ENCODE measurements around the gene NDUFS8. TPM values are rescaled to one million over a fixed set of nuclear protein-coding genes. Genes with fewer than 3 reads are reported as not detected.

The NDUFS8 gene
- total RNA-seq, 3 donors from 2014 or later (not counting 1 experiment from before 2014, with no cell fraction given), result 84.5 to 95.2 (median 90.7) TPM

- ATAC-seq (no peak), DNase-seq (no peak)
- H3K9me3 Mint-ChIP-seq, result no peaks in the 10 kb centered on the region
- 88% methylated on average over 12 of the region's 12 CpGs for WGBS (ENCODE audit: insufficient coverage)
- no peak overlapping the region for H3K27ac ChIP-seq (ENCODE audit: low read length)
- H3K4me3 Mint-ChIP-seq, result no peak overlapping the region
- peaks cover 0 to 4% of the 10 kb centered on the region in 2 donors for H3K4me1 Mint-ChIP-seq
- no peak for TF ChIP-seq CTCF (IDR thresholded peaks at IDR 0.05)
- intact Hi-C loops (cut with micrococcal nuclease), result no loop called here
- H3K9me3 ChIP-seq (ENCODE audit: control insufficient read depth, insufficient read depth, low read length), result no peaks in the 10 kb centered on the region
- no peak overlapping the region for H3K4me3 ChIP-seq (ENCODE audit: low read length)
- H3K27ac Mint-ChIP-seq, result no peak overlapping the region
- H3K27me3 Mint-ChIP-seq (ENCODE audit: low read depth in 2 of 2), result no peaks in the 10 kb centered on the region
- no peaks in the 10 kb centered on the region for H3K36me3 Mint-ChIP-seq
- no peaks in the 10 kb centered on the region for H3K36me3 ChIP-seq (ENCODE audit: control insufficient read depth, insufficient read depth, low read length)
- no peaks in the 10 kb centered on the region for H3K27me3 ChIP-seq (ENCODE audit: control insufficient read depth, insufficient read depth, low read length)
- no peaks in the 10 kb centered on the region for H3K4me1 ChIP-seq (ENCODE audit: control insufficient read depth, insufficient read depth, low read length)
Measured at GRCh38 chr11:68019486-68019885, 11.0 kb upstream of the NDUFS8 start.

GRCh38 chr11:68020575-68020974 lies 9.9 kb upstream of the NDUFS8 start:
- Mint-ChIP-seq H3K27me3 (ENCODE audit: low read depth in 2 of 2) (no peaks in the 10 kb centered on the region), H3K4me3 (no peak overlapping the region), H3K9me3 (no peaks in the 10 kb centered on the region), H3K27ac (no peak overlapping the region), H3K4me1 (peaks cover 0 to 11% of the 10 kb centered on the region in 2 donors), H3K36me3 (no peaks in the 10 kb centered on the region)
- intact Hi-C loops (cut with micrococcal nuclease), result no loop called here
- Histone ChIP-seq H3K9me3 (ENCODE audit: control insufficient read depth, insufficient read depth, low read length) (no peaks in the 10 kb centered on the region), H3K4me1 (ENCODE audit: control insufficient read depth, insufficient read depth, low read length) (peaks cover 10% of the 10 kb centered on the region), H3K27ac (ENCODE audit: low read length) (no peak overlapping the region), H3K27me3 (ENCODE audit: control insufficient read depth, insufficient read depth, low read length) (no peaks in the 10 kb centered on the region), H3K36me3 (ENCODE audit: control insufficient read depth, insufficient read depth, low read length) (no peaks in the 10 kb centered on the region), H3K4me3 (ENCODE audit: low read length) (no peak overlapping the region)
- no peak for DNase-seq
- no peak for TF ChIP-seq CTCF (IDR thresholded peaks at IDR 0.05)
- no peak for ATAC-seq
- WGBS (ENCODE audit: insufficient coverage), result 70% methylated on average over 11 of the region's 11 CpGs

- H3K4me1 ChIP-seq (ENCODE audit: control insufficient read depth, insufficient read depth, low read length), result peaks cover 17% of the 10 kb centered on the region
- 86% methylated on average over 27 of the region's 27 CpGs for WGBS (ENCODE audit: insufficient coverage)
- DNase-seq (no peak), ATAC-seq (no peak)
- H3K9me3 Mint-ChIP-seq, result no peaks in the 10 kb centered on the region
- peaks cover 0 to 16% of the 10 kb centered on the region in 2 donors for H3K4me1 Mint-ChIP-seq
- H3K36me3 ChIP-seq (ENCODE audit: control insufficient read depth, insufficient read depth, low read length), result no peaks in the 10 kb centered on the region
- intact Hi-C loops (cut with micrococcal nuclease), result no loop called here
- H3K4me3 ChIP-seq (ENCODE audit: low read length), result no peak overlapping the region
- no peak overlapping the region for H3K27ac Mint-ChIP-seq
- no peak overlapping the region for H3K4me3 Mint-ChIP-seq
- no peaks in the 10 kb centered on the region for H3K27me3 ChIP-seq (ENCODE audit: control insufficient read depth, insufficient read depth, low read length)
- TF ChIP-seq CTCF (IDR thresholded peaks at IDR 0.05), result no peak
- H3K9me3 ChIP-seq (ENCODE audit: control insufficient read depth, insufficient read depth, low read length), result no peaks in the 10 kb centered on the region
- no peaks in the 10 kb centered on the region for H3K36me3 Mint-ChIP-seq
- H3K27me3 Mint-ChIP-seq (ENCODE audit: low read depth in 2 of 2), result no peaks in the 10 kb centered on the region
- no peak overlapping the region for H3K27ac ChIP-seq (ENCODE audit: low read length)
Measured at GRCh38 chr11:68021167-68021787, 9.2 kb upstream of the NDUFS8 start.

GRCh38 chr11:68022531-68022930 lies 8.0 kb upstream of the NDUFS8 start:
- intact Hi-C loops (cut with micrococcal nuclease), result no loop called here
- Mint-ChIP-seq H3K27ac (no peak overlapping the region), H3K36me3 (no peaks in the 10 kb centered on the region), H3K4me1 (peaks cover 0 to 23% of the 10 kb centered on the region in 2 donors), H3K27me3 (ENCODE audit: low read depth in 2 of 2) (no peaks in the 10 kb centered on the region), H3K9me3 (no peaks in the 10 kb centered on the region), H3K4me3 (no peak overlapping the region)
- Histone ChIP-seq H3K9me3 (ENCODE audit: control insufficient read depth, insufficient read depth, low read length) (no peaks in the 10 kb centered on the region), H3K27me3 (ENCODE audit: control insufficient read depth, insufficient read depth, low read length) (no peaks in the 10 kb centered on the region), H3K4me3 (ENCODE audit: low read length) (no peak overlapping the region), H3K4me1 (ENCODE audit: control insufficient read depth, insufficient read depth, low read length) (peaks cover 27% of the 10 kb centered on the region), H3K27ac (ENCODE audit: low read length) (no peak overlapping the region), H3K36me3 (ENCODE audit: control insufficient read depth, insufficient read depth, low read length) (no peaks in the 10 kb centered on the region)
- no peak for TF ChIP-seq CTCF (IDR thresholded peaks at IDR 0.05)
- DNase-seq, result no peak
- WGBS (ENCODE audit: insufficient coverage), result 93% methylated on average over 13 of the region's 13 CpGs
- ATAC-seq, result no peak
